ENCODE data around the gene DENND10.
"Not testable (repeated sequence)": the region's sequence is repeated elsewhere in the genome, so short reads cannot be mapped to it uniquely, and the experiment has no call there.

Gene DENND10

DNA sequence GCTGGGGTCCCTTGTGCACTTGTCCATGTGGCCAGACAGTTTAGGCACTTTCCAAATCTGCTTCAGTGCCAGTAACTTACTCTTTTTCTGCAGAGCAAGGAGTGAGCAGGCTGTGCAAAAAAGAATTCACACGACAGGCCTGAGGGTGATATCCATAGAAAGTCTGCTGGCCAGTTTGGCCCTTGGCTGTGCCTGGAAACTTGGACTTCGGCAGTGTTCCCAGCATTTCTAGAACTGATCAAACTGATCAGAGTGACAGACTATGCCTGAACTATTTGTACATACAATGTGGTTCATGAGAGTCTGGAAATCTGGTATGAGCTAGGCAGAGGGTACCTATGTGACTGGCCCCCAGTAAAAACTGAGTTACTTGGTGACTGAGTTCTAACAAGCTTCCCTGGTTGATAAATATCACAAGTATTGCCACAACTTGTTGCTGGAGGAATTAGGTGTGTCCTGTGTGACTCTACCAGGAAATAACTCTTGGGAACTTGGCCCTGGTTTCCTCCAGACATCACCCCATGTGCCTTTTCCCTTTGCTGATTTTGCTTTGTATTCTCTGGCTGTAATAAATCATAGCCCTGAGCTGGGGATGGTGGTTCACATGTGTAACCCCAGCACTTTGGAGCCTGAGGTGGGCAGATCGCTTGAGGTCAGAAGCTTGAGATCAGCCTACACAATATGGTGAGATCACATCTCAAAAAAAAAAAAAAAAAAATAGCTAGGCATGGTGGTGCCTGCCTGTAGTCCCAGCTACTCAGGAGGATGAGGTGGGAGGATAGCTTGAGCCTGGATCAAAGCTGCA, 3.3 kb upstream of the DENND10 start:
- no peak for DNase-seq

DNA sequence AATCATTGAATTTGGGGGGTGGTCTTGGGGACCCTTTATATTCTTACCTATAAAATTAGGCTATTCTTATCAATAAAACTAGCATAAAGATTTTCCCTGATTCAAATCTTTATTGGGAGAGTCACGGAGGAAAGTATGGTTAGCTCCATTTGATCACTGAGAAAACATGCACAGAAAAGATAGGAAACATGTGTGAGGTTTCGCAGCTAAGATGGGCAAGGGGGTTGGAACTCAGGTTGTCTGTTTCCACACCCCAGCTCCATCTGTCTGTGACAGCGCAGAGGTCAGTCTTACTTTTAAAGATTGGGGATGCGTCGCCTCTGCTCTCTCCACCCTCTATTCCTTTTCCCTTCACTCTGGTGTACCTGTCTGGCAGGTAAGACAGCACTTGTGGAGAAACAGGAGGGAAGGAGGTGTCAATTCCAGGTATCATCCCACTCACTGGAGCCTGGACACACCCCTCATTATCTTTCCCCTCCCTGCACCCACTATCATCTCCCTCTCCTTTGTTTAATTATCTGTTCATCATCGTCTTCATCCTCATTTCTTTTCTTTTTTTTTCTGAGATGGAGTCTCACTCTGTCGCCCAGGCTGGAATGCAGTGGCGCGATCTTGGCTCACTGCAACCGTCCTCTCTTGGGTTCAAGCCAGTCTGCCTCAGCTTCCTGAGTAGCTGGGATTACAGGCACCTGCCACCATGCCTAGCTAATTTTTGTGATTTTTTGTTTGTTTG, 2.4 kb upstream of the DENND10 start:
- no peak for DNase-seq

DNA sequence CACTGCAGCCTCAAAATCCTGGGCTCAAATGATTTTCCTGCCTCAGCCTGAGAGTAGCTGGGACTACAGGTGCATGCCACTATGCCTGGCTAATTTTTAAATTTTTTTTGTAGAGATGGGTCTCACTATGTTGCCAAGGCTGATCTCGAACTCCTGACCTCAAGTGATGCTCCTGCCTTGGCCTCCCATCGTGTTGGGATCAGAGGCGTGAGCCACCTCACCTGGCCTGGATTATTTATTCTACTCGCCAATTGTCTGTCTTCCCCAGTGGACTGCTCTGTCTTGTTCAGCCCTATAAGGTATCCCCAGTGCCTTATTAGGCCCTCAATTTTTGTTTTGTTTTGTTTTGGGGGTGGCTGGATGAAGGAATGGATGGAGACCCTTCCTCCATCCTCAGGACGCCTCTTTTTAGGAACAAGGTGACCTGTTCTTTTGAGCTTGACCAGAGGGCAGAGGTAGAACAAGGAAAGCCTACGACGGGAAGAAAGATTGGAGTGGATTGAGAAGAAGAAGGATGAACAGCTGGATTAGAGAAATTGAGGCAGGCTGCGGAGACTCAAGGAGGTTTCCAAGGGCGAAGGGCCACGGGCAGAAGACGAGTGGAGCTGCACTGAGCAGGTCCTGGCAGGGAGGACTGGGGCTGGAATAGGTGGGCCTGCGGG, 541 bp upstream of the DENND10 start:
- DNase-seq, result no peak

DNA sequence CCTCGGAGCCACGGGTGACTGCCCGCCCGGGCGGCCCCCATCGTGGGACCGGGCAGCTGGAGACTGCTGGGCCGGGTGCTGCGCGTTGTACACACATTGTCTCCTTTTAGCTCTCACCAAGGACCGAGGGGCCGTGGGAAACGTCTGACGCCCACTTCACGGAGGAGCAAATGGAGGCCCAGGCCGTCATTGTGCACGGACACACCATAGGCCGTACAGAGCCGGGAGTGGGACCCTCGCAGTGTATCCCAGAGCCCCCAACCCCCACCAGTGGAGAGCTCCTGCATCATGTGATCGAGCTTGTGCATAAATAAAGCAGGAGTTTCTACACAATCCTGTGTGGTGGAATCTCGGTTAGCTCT, 722 bp downstream of the DENND10 start:
- peak; percentile 36 for DNase-seq

DNA sequence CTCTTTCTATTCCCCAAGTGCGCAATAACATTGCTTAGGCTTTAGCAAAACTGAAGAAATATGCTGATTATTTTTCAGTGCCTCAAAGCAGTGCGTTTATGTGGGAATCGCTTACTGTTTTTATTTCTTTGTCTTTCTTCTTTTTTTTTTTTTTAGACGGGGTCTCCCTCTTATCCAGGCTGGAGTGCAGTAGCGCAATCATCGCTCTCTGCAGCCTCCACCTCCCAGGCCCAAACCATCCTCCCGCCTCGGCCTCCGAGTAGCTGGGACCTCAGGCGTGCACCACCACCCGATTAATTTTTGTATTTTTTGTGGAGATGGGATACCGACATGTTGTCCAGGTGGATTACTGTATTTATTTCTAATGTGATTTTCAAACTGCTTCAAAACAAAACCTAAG, 1.2 kb downstream of the DENND10 start:
- DNase-seq, result no peak

DNA sequence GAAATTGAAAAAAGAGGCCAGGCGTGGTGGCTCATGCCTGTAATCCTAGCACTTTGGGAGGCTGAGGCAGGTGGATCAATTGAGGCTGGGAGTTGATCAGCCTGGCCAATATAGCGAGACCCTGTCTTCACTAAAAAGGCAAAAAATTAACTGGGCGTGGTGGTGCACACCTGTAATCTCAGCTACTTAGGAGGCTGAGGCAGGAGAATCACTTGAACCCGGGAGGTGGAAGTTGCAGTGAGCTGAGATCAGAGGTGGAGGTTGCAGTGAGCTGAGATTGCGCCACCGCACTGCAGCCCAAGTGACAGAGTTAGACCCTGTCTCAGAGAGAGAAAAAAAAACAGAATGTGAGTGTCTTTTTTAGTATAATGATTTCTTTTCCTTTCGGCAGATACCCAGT, 2.0 kb downstream of the DENND10 start:
- not testable (repeated sequence) for DNase-seq

DNA sequence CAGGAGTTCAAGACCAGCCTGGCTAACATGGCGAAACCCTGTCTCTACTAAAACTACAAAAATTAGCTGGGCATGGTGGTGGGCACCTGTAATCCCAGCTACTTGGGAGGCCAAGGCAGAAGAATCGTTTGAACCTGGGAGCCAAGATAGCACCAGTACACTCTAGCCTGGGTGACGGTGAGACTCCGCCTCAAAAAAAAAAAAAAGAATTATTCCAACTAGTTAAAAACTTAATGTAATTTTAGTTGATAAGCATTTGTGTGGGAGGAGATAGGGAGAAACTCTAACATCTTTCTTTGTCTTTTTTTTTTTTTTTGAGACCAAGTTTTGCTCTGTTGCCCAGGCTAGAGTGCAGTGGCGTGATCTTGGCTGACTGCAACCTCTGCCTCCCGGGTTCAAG, 3.2 kb downstream of the DENND10 start:
- not testable (repeated sequence) for DNase-seq

DNA sequence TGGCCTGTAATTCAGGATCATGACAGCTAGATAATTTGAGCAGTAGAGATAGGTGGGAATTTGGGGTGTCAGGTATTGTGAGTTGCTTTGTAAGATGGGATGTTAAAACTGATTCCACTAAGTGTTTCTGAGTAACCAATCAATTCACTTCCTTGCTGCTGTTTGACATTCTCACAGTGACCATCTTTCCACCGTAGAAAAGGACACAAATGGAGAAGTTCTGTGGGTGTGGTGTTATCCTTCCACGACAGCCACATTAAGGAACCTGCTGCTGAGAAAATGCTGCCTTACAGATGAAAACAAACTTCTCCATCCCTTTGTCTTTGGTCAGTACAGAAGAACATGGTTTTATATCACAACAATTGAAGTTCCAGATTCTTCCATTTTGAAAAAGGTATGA, 3.9 kb downstream of the DENND10 start:
- DNase-seq, result not testable (repeated sequence)

DNA sequence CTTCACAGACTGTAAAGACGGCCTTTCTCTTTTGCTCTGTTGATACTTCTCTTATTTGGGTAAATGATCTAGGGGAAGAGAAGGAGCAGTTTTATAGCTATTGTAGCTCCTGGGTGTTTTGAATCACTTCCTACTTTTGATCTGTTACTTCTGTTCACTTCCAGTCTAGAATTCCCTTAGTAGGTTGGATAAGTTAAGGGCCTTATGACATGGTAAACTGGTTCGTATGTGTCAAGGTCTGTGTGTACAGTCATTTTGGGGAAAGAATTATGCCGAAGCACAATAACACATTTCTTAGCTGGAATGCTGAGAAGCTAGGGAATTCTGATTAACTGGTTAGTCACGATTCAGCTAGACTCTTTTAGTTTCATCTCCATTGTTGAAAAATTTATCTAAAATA, 8.1 kb downstream of the DENND10 start:
- DNase-seq, result no peak

DNA sequence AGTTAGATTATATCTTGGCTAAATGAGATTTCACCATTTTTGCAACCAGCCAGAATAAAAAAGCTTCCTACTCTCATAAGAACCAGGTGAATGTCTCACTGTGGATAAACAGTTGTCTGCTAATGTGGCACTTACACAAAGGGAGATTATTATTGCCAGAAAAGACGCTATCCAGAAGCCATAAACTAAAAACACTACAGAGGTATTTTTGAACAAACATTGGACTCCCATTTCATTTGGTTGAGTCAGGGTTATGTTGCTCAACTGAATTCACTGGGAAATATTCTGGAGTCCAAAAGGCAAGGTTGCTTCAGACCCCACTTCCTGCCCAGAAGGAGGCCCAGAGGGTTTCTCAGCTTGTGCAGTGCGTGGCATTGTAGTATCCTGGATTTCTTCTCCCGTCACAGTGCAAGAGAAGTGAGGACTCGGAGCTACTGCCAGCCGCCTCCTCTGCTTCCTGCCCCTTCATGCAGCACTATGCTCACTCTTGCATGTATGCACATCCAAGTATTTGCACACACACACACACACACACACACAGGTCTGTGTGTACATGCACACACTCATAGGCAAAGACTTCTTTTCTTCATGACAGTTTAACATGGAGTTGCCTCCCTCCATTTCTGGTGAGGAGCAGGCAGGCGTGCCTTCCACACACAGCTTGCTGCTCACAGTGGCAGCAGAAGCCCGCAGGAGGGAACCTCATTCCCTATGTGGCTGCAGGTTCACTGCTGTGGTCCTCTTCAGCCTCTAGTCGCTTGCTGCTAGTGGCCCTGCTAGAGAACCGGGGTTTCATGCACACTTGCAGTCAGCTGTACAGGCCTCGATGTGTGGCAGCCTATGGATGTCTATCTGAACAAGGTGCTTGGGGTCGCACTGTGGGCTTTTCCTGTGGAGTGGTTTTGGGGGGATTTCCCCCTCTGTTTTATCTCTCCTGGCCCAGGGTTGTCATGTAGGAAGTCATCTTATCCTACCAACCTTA, 10.1 kb downstream of the DENND10 start:
- DNase-seq, result no peak

DNA sequence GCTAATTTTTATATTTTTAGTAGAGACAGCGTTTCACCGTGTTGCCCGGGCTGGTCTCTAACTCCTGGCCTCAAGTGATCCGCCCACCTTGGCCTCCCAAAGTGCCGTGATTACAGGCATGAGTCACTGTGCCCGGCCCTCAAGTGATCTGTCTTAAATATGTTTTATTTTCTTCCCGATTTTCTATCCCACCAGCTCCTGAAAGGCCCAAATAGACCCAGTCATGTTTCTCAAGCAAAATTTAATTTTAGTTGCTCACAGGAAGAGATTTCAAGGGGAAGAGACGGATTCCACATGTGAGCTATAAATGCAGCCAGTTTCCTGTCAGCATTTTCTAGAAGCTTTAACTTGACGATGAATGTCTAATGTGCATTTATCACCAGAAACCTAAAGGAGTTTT, 12.0 kb downstream of the DENND10 start:
- no peak for DNase-seq

DNA sequence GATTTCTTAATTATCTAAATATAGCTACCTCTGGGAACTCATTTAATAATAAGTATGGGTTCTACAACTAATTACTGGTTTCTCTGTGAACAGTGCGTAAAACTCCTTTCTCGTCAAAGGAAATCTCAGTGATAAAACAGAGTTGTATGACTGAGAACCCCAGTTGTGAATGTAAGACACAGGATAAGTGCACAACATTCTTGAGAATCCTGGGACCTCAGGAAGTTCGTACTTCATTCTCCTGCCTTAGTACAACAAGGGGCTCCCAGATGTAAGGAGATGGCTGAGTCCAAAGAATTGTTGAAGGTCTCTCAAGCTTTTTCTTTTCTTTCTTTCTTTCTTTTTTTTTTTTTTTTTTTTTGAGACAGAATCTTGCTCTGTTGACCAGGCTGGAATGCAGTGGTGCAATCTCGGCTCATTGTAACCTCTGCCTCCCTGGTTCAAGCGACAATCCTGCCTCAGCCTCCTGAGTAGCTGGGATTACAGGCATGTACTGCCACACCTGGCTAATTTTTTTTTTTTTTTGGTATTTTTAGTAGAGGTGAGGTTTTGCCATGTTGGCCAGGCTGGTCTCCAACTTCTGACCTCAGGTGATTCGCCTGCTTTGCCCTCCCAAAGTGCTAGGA, 12.5 kb downstream of the DENND10 start:
- no peak for DNase-seq

DNA sequence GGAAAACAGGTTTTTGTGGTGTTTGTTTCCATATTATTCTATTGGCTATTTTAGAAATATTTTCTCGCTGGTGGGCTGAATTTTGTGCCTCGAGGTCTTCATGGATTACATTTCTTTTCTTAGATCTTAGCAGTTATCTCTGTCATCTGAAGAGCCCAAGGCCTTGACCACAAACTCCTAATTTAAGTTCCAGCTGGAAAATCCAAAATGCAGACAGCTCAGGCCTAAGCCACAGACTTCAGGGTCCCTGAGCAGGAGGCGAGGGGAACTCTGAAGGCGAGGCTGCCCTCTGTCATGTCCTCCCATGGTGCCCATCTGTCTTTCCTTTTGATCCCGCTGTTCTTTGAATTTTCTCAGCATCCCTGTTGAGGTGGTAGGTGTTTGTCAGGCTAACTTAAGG, 14.3 kb downstream of the DENND10 start:
- no peak for DNase-seq

DNA sequence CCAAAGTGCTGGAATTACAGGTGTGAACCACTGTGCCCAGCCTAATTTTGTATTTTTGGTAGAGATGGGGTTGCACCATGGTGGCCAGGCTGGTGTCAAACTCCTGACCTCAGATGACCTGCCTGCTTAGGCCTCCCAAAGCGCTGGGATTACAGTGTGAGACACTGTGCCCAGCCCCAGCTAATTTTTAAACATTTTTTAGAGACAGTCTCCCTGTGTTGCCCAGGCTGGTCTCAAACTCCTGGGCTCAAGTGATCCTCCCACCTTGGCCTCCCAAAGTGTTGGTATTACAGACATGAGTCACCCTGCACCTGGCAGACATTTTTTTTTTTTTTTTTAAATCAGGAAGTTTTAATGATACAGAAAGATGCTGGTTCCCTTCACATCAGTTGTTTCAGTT, 15.5 kb downstream of the DENND10 start:
- no peak for DNase-seq

DNA sequence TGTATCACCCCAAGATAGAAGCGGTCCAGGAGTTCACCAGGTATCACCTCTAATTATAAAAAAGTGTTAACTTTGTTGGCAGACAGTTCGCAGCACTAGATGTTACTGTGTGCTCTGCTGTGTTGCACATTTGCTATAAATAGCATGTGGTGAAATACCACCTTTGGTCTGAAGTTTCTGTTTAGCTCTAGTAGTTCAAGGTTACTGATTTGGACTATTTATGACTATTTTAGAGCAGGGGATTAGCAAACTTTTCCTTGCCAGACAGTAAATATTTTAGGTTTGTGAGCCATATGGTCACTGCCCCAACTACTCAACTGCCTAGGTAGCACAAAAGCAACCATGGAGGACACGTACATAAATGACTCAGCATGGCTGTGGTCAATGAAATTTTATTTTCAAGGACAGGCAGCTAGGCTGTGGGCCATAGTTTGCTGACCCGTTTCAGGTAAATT, 16.5 kb downstream of the DENND10 start:
- DNase-seq, result no peak

DNA sequence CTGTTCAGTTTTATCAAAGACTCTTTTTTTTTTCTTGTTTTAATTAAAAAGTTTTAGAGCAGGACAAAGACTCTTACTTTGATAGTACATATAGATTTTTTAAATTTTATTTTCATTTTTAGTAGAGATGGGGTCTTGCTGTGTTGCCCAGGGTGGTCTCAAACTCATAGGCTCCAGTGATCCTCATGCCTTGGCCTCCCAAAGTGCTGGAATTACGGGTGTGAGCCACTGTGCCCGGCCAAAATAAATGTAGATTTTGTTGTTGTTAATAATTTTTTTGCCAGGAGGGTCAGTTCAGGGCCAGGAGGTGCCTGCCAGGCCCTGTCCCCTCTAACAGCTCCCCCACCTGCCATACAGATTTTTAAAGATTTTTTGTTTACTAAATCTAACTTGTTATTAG, 17.0 kb downstream of the DENND10 start:
- DNase-seq, result no peak

DNA sequence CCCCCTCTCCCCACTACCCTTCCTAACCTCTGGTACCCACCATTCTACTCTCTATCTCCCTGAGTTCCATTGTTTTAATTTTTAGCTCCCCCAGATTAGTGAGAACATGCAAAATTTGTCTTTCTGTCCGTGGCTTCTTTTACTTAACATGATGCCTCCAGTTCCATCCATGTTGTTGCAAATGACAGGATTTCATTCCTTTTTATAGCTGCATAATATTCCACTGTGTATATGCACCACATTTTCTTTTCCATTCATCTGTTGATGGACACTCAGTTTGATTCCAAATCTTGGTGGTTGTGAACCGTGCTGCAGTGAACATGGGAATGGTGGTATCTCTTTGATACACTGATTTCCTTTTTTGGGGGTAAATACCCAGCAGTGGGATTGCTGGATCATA, 22.0 kb downstream of the DENND10 start:
- no peak for DNase-seq

DNA sequence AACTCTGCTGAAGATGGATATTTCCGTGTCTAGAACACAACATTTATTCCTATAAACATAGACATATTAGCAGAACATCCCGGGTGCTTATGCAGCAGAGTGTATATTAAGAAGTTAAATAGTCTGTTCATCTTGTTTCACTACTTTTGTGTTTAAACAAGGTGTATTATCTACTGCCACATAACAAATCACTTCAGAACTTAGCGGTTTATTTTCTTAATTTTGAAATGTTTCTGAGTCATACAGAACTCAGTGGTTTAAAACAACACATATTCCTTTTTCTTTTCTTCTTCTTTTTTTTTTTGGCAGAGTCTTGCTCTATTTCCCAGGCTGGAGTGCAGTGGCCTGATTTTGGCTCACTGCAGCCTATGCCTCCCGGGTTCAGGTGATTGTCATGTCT, 25.8 kb downstream of the DENND10 start:
- DNase-seq, result no peak

DNA sequence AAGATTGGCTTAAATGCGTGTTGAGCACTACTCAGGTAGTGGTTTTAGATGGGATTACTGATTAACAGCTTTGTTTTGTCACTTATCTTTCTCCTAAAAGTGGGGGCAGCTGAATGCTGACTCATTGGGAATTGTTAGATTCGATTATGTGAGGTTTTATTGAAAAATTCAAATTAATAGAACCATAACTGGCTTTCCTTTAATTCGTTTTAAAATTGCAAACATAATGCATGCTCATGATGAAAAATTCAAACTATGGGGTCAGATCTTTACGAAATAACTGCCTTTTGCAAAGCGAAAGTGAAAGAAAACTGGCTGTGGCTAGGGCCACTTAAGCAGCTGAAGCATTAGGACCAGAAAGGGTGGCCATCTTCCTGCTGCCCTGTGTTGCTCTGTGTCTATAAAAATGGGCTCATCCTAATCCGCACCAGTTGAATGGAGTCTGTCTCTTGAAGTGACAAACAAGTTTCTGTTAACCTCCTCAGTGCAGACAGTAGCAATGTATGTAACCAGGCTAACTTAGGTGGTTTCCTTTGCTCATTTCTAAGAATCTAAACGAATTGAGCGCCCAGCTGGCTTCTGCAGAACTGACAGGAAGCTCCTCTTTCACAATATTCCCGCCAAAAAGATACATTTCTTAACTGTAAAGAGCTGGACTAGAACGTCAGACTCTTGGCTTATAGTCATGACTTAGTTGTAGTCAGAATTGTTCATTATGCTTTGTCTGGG, 27.8 kb downstream of the DENND10 start:
- no peak for DNase-seq

DNA sequence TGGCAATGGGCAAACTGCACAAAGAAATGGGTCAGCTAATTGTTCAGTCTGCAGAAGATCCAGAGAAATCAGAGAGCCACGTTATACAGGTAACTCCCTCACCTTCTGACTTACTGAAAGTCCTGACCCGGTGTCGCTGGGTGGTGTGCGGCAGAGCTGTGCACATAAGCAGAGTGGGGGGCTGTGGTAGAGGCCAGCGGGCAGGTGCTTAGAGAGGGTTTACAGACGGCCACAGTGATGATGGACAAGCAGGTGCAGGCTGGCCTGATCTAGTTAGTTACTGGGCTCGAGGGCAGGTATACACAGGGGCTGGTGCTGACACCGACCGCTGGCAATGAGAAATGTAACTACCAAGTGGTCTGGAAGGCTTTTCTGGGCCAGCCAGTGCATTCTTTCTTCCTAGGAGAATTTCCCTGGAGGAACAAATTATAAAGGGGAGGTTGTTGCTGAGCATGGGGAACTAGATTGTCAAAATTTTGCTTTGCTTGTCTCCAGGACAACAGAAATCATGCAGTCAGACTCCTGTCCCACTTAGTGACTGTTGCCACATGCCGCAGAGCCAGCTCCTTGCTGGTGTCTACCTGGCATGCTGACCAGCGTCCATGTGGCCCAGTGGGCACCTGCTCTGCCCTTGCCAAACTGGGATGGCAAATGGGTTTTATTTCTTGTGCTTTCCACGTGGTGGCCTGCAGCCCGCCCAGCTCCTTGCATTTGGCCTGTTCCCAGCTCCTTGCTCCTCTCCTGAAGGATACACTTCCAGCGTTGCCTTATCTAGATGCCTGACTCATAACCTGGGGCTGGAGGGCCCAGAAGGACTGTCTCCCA, 28.8 kb downstream of the DENND10 start:
- DNase-seq, result no peak

DNA sequence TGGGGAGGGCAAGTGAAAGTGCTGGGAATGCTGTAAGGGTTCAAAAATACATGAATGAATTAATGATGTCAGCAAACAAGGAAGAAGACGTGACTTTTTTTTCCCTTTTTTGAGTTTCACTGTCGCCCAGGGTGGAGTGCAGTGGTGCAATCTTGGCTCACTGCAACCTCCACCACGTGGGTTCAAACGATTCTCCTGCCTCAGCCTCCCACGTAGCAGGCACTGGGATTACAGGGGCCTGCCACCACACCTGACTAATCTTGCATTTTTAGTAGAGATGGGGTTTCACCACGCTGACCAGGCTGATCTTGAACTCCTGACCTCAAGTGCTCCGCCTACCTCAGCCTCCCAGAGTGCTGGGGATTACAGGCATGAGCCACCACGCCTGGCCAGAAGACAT, 30.0 kb downstream of the DENND10 start:
- no peak for DNase-seq
